Caco-2 (cell line): ENCODE results near the gene CHKA. TPM values are rescaled to one million over a fixed set of nuclear protein-coding genes. Genes with fewer than 3 reads are reported as not detected.

ENCODE experiments used
- BruUV-seq: library from RNA; stranded (reverse); fragments of 400-500 nt; replicated peaks from 2 replicates; lab custom pipeline; 2021; lab: Mats Ljungman, UMichigan
- CTCF ChIA-PET: fragments of 300-600 bp; sonication (Branson Sonifier 250); formaldehyde crosslinking; loops from one replicate; lab custom pipeline; 2022; ENCODE audit warnings: antibody characterized with exemption; lab: Charles Lee
- POLR2A ChIA-PET: fragments of 300-600 bp; sonication (Branson Sonifier 250); formaldehyde crosslinking; loops from one replicate; lab custom pipeline; 2022; ENCODE audit warnings: antibody characterized with exemption; lab: Charles Lee
- DNase-seq, 2 experiments: peaks; one replicate each; pipeline versions ENCODE4 v3.0.0 to v3.0.0-alpha.2; 2020 to 2022
- H3K27me3 ChIP-seq: replicated peaks from 2 replicates; pipeline ENCODE4 v1.6.0; 2011; ENCODE audit warnings: low read length; ENCODE audit not compliant: control insufficient read depth, insufficient read depth
- H3K36me3 ChIP-seq: 2 replicates; pipeline ENCODE4 v1.5.1; 2011; ENCODE audit warnings: low read length; ENCODE audit not compliant: control insufficient read depth, insufficient read depth
- H3K4me1 ChIP-seq: fragments of 250-450 bp; sonication (Bioruptor Pico); 2 replicates; pipeline ENCODE4 v1.5.1; 2020; ENCODE audit warnings: mild to moderate bottlenecking
- H3K4me3 ChIP-seq: 2 replicates; pipeline ENCODE4 v1.5.1; 2011; ENCODE audit warnings: low read depth, mild to moderate bottlenecking, control low read depth, low read length
- H3K9me3 ChIP-seq: fragments of 250-450 bp; sonication (Bioruptor Pico); 2 replicates; pipeline ENCODE4 v1.5.1; 2020; ENCODE audit warnings: mild to moderate bottlenecking, moderate library complexity
- H3K27ac Mint-ChIP-seq: one replicate; pipeline ENCODE4 v1.8.0; 2022; ENCODE audit warnings: mixed read lengths; ENCODE audit not compliant: unreplicated experiment
- H3K27me3 Mint-ChIP-seq: one replicate; pipeline ENCODE4 v1.8.0; 2022; ENCODE audit warnings: mixed read lengths; ENCODE audit not compliant: insufficient read depth, unreplicated experiment
- H3K36me3 Mint-ChIP-seq: one replicate; pipeline ENCODE4 v1.8.0; 2022; ENCODE audit warnings: mild to moderate bottlenecking, mixed read lengths; ENCODE audit not compliant: insufficient read depth, unreplicated experiment
- H3K4me1 Mint-ChIP-seq: one replicate; pipeline ENCODE4 v1.8.0; 2022; ENCODE audit warnings: low read depth, mixed read lengths; ENCODE audit not compliant: unreplicated experiment
- H3K4me3 Mint-ChIP-seq: one replicate; pipeline ENCODE4 v1.8.0; 2022; ENCODE audit warnings: mild to moderate bottlenecking, moderate library complexity, mixed read lengths; ENCODE audit not compliant: unreplicated experiment
- H3K9me3 Mint-ChIP-seq: one replicate; pipeline ENCODE4 v1.8.0; 2022; ENCODE audit warnings: mixed read lengths; ENCODE audit not compliant: unreplicated experiment
- intact Hi-C: fragments of 100-400 bp; cut with micrococcal nuclease; formaldehyde crosslinking; loops from one replicate; pipeline ENCODE4 v1.10.0; 2022; ENCODE audit not compliant: unreplicated experiment
- total RNA-seq: library from RNA; stranded (reverse); gene quantifications from 2 replicates; pipeline ENCODE4 v1.2.3, GENCODE V29; 2022
- TF ChIP-seq, protein P1 (sequence below), 2 experiments: fragments of 200-600 bp in 1 of 2; IDR thresholded peaks; 1 replicate in 1 of 2; 2 replicates in 1 of 2; pipeline versions ENCODE4 v1.5.1 to v1.8.0; 2011 to 2022; ENCODE audit warnings: antibody characterized with exemption in 1 of 2, control low read depth in 1 of 2, inconsistent platforms in 1 of 2, low read depth in 1 of 2, low read length in 1 of 2, mild to moderate bottlenecking in 1 of 2, moderate library complexity in 1 of 2; ENCODE audit not compliant: insufficient read depth in 1 of 2, severe bottlenecking in 1 of 2, unreplicated experiment in 1 of 2

CHKA gene
- total RNA-seq, 1 experiment from 2014 or later, result 169 TPM

DNA sequence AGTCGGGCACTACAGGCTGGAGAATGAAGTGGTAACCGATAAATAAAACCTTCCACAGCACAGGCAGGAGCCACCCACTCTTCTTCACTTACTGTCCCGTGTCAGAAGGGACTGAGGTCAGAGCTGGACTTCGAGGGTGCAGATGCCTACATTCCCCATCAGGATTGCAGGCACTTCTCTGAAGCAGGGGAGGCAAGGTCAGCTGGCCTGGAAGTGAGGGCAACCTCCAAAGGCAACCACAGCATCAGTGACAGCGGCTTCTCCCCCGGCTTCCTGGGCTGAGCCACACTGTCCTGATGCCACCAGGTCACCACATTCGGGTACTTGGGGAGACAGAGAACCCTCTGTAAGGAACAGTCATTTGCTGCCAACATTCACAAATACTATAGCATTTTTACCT, 59.7 kb downstream of the CHKA start:
- POLR2A ChIA-PET, result no interaction called here
- intact Hi-C loops, result no loop called here
- Histone ChIP-seq H3K27me3 (no peaks in the 10 kb centered on the region), H3K4me3 (no peak overlapping the region), H3K36me3 (peaks cover 11% of the 10 kb centered on the region; the same call in 1 of the 2 replicates), H3K4me1 (no peaks in the 10 kb centered on the region), H3K9me3 (no peaks in the 10 kb centered on the region)
- Mint-ChIP-seq H3K27ac (no peak overlapping the region), H3K4me3 (no peak overlapping the region), H3K36me3 (peaks cover 97% of the 10 kb centered on the region), H3K9me3 (no peaks in the 10 kb centered on the region), H3K27me3 (no peaks in the 10 kb centered on the region), H3K4me1 (no peaks in the 10 kb centered on the region)
- TF ChIP-seq, protein P1, sequence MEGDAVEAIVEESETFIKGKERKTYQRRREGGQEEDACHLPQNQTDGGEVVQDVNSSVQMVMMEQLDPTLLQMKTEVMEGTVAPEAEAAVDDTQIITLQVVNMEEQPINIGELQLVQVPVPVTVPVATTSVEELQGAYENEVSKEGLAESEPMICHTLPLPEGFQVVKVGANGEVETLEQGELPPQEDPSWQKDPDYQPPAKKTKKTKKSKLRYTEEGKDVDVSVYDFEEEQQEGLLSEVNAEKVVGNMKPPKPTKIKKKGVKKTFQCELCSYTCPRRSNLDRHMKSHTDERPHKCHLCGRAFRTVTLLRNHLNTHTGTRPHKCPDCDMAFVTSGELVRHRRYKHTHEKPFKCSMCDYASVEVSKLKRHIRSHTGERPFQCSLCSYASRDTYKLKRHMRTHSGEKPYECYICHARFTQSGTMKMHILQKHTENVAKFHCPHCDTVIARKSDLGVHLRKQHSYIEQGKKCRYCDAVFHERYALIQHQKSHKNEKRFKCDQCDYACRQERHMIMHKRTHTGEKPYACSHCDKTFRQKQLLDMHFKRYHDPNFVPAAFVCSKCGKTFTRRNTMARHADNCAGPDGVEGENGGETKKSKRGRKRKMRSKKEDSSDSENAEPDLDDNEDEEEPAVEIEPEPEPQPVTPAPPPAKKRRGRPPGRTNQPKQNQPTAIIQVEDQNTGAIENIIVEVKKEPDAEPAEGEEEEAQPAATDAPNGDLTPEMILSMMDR (IDR thresholded peaks at IDR 0.05; ENCODE audit: insufficient read depth in 1 of 2, low read depth in 1 of 2, low read length in 1 of 2, severe bottlenecking in 1 of 2, unreplicated experiment in 1 of 2), result no peak
- no TSS peak for BruUV-seq
- DNase-seq, result peak in 1 of 2 experiments; percentile 27
- CTCF ChIA-PET, result no interaction called here

DNA sequence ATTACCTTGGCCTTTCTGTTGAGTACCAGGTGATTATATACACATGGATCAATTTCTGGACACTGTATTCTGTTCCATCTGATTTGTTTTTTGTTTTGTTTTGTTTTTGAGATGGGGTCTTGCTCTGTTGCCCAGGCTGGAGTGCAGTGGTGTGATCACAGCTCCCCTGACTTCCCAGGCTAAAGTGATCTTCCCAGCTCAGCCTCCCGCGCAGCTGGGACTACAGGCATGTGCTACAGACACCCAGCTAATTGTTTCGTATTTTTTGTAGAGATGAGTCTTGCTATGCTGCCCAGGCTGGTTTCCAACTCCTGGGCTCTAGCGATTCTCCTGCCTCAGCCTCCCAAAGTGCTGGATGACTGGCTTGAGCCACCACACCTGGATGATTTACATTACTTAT, 63.4 kb downstream of the CHKA start:
- BruUV-seq, result no TSS peak
- no peaks in the 10 kb centered on the region for H3K27me3 Mint-ChIP-seq
- DNase-seq, result no peak
- TF ChIP-seq, protein P1 (IDR thresholded peaks at IDR 0.05; ENCODE audit: insufficient read depth in 1 of 2, low read depth in 1 of 2, low read length in 1 of 2, severe bottlenecking in 1 of 2, unreplicated experiment in 1 of 2), result no peak
- H3K36me3 Mint-ChIP-seq, result peaks cover 97% of the 10 kb centered on the region
- intact Hi-C loops, result no loop called here
- H3K9me3 ChIP-seq, result no peaks in the 10 kb centered on the region
- H3K4me1 Mint-ChIP-seq, result no peaks in the 10 kb centered on the region
- ChIA-PET CTCF (no interaction called here), POLR2A (no interaction called here)
- no peak overlapping the region for H3K27ac Mint-ChIP-seq
- H3K9me3 Mint-ChIP-seq, result no peaks in the 10 kb centered on the region
- no peak overlapping the region for H3K4me3 Mint-ChIP-seq
- H3K4me3 ChIP-seq, result no peak overlapping the region
- no peaks in the 10 kb centered on the region for H3K4me1 ChIP-seq
- H3K27me3 ChIP-seq, result no peaks in the 10 kb centered on the region
- peaks cover 10% of the 10 kb centered on the region; the same call in 1 of the 2 replicates for H3K36me3 ChIP-seq

DNA sequence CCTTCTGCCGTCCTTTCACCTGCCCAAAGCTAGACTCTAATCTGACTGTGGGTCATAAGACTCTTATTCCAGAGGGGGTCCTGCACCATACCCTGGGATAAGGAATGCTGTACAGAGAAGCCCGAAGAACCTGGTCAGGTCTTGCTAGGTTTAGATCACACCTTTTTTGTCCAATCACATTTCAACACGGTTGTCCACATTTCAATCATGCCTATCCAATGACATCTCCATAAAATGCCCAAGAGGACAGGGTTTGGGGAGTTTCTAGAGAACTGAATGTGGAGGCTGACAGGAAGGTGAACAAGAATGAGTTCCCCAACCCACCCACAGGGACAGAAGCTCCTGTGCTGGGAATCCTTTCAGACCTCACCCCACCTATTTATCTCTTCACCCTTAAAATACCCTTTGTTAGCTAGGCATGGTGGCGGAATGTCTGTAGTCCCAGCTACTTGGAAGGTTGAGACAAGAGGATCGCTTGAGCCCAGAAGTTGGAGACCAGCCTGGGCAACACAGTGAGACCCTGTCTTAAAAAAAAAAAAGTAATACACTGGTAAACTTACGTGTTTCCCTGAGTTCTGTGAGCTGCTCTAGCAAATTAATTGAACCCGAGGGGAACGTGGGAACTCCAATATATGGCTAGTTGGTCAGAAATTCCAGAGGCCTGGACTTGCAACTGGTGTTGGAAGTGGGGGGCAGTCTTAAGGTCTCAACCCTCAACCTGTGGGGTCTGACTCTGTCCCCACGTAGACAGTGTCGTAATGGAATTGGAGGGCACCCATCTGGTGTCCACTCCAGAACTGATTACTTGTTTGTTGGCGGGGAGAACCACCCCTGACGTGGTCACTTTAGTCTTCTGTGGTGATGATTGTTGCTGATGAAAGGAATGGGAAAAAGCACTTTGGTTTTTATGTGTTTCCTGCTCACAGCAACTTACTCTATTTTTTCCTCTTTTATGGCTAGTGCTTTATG, 64.6 kb downstream of the CHKA start:
- H3K9me3 ChIP-seq, result no peaks in the 10 kb centered on the region
- no peak overlapping the region for H3K4me3 Mint-ChIP-seq
- DNase-seq, result no peak
- no peaks in the 10 kb centered on the region for H3K9me3 Mint-ChIP-seq
- H3K27ac Mint-ChIP-seq, result no peak overlapping the region
- TF ChIP-seq, protein P1 (IDR thresholded peaks at IDR 0.05; ENCODE audit: insufficient read depth in 1 of 2, low read depth in 1 of 2, low read length in 1 of 2, severe bottlenecking in 1 of 2, unreplicated experiment in 1 of 2), result no peak
- intact Hi-C loops, result no loop called here
- peaks cover 97% of the 10 kb centered on the region for H3K36me3 Mint-ChIP-seq
- no TSS peak for BruUV-seq
- no peaks in the 10 kb centered on the region for H3K4me1 Mint-ChIP-seq
- H3K36me3 ChIP-seq, result peaks cover 6% of the 10 kb centered on the region; the same call in 1 of the 2 replicates
- no peaks in the 10 kb centered on the region for H3K27me3 Mint-ChIP-seq
- H3K4me1 ChIP-seq, result no peaks in the 10 kb centered on the region
- CTCF ChIA-PET, result no interaction called here
- no peak overlapping the region for H3K4me3 ChIP-seq
- POLR2A ChIA-PET, result no interaction called here
- H3K27me3 ChIP-seq, result no peaks in the 10 kb centered on the region
